Right atrium auricular region (tissue), 2 donors: ENCODE results near the gene AFMID. TPM values are rescaled to one million over a fixed set of nuclear protein-coding genes. Genes with fewer than 3 reads are reported as not detected.

Experiments used
- DNase-seq: peaks from one replicate; pipeline ENCODE4 v3.0.0-alpha.2; 2019; ENCODE audit warnings: low spot score
- H3K27ac ChIP-seq, 2 donors: fragments of 200-600 bp; sonication (generic); 1 replicate in 1 of 2; 2 replicates in 1 of 2; pipeline ENCODE4 v1.5.1; 2016 to 2019
- H3K27me3 ChIP-seq, 2 donors: fragments of 200-600 bp; sonication (generic); one replicate each; pipeline versions ENCODE4 v1.5.1 to v1.6.0; 2017 to 2019
- H3K36me3 ChIP-seq: fragments of 200-600 bp; sonication (generic); one replicate; pipeline ENCODE4 v1.5.1; 2016
- H3K4me1 ChIP-seq, 2 donors: fragments of 200-600 bp; sonication (generic); one replicate each; pipeline versions ENCODE4 v1.5.1 to v1.6.0; 2017 to 2019
- H3K4me3 ChIP-seq, 2 donors: fragments of 200-600 bp; sonication (generic); 1 replicate in 1 of 2; 2 replicates in 1 of 2; pipeline ENCODE4 v1.5.1; 2017 to 2019; ENCODE audit warnings: mild to moderate bottlenecking in 1 of 2, moderate library complexity in 1 of 2
- H3K9me3 ChIP-seq, 2 donors: fragments of 200-600 bp; sonication (generic); one replicate each; pipeline ENCODE4 v1.5.1; 2019
- total RNA-seq, 2 donors: library from RNA; depleted of rRNA; stranded (reverse); fragments of >200 nt; gene quantifications; one replicate each; pipeline ENCODE4 v1.1.0, GENCODE V29; 2016
- TF ChIP-seq, protein P1 (sequence below), 2 donors: fragments of 200-600 bp; sonication (generic); IDR thresholded peaks; one replicate each; pipeline ENCODE4 v1.5.1; 2019; ENCODE audit warnings: antibody characterized with exemption in 2 of 2

AFMID gene
- total RNA-seq, 2 donors from 2014 or later, result 28.6 to 35.3 TPM

- TF ChIP-seq, protein P1, sequence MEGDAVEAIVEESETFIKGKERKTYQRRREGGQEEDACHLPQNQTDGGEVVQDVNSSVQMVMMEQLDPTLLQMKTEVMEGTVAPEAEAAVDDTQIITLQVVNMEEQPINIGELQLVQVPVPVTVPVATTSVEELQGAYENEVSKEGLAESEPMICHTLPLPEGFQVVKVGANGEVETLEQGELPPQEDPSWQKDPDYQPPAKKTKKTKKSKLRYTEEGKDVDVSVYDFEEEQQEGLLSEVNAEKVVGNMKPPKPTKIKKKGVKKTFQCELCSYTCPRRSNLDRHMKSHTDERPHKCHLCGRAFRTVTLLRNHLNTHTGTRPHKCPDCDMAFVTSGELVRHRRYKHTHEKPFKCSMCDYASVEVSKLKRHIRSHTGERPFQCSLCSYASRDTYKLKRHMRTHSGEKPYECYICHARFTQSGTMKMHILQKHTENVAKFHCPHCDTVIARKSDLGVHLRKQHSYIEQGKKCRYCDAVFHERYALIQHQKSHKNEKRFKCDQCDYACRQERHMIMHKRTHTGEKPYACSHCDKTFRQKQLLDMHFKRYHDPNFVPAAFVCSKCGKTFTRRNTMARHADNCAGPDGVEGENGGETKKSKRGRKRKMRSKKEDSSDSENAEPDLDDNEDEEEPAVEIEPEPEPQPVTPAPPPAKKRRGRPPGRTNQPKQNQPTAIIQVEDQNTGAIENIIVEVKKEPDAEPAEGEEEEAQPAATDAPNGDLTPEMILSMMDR (IDR thresholded peaks at IDR 0.05), result no peak
- Histone ChIP-seq H3K27me3 (no peaks in the 10 kb centered on the region), H3K36me3 (no peaks in the 10 kb centered on the region), H3K27ac (no peak overlapping the region), H3K4me1 (no peaks in the 10 kb centered on the region), H3K9me3 (no peaks in the 10 kb centered on the region), H3K4me3 (no peak overlapping the region)
- no peak for DNase-seq
Measured at GRCh38 chr17:78241277-78242023, 54.3 kb downstream of the AFMID start.

DNA sequence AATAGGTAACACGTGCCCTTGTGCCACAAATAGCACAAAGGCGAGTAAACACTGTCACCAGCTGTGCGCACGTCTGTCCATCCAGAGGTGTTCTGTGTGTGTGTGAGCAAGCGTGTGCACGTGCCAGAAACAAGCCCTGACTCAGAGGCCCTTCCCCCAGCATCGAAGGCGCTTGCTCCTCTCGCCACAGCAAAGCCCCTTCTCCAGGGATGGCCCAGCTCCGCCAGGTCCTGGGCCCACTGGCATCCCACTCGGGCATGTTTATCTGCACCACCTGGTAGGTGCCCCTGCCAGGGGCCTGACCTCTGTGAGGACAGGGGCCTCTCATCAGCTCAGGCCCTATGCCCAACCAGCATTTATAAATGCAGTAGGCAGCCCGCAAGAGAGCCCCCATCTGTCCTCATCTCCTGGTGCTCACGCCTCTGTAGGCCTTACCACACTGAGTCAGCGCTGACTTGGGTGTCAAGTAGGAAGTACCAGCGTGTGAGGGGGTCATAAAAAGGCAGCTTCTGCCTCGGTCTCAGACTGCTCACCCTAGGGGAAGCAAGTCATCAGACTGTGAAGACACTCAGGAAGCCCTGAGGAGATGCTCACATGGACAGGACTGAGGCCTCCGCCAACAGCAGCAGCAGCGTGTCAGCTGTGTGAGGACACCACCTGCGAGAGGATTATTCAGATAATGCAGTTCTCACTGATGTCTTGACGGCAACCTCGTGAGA is 55.0 kb downstream of the AFMID start:
- H3K27me3 ChIP-seq, result no peaks in the 10 kb centered on the region
- H3K4me3 ChIP-seq, result no peak overlapping the region
- no peaks in the 10 kb centered on the region for H3K4me1 ChIP-seq
- DNase-seq, result no peak
- H3K36me3 ChIP-seq, result no peaks in the 10 kb centered on the region
- no peak overlapping the region for H3K27ac ChIP-seq
- TF ChIP-seq, protein P1 (IDR thresholded peaks at IDR 0.05), result no peak
- no peaks in the 10 kb centered on the region for H3K9me3 ChIP-seq

DNA sequence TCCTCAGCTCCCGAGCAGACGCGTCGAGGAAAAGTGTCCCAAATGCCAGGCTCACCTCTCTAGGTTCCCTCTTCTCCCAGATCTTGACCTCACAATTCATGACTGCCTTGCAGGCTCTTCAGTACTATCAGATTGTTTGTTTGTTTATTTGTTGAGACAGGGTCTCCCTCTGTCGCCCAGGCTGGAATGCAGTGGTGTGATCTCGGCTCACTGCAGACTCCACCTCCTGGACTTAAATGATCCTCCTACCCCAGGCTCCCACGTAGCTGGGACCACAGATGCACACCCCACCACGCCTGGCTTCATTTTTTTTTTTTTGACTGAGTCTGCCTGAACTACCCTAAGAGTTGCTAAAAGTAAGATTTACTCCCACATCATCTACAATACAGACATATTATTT is 60.1 kb downstream of the AFMID start:
- H3K27me3 ChIP-seq, result no peaks in the 10 kb centered on the region
- no peaks in the 10 kb centered on the region for H3K9me3 ChIP-seq
- H3K4me1 ChIP-seq, result peaks cover 0 to 11% of the 10 kb centered on the region in 2 donors
- H3K4me3 ChIP-seq, result no peak overlapping the region
- TF ChIP-seq, protein P1 (IDR thresholded peaks at IDR 0.05), result no peak
- no peak for DNase-seq
- H3K36me3 ChIP-seq, result no peaks in the 10 kb centered on the region
- H3K27ac ChIP-seq, result no peak overlapping the region

GRCh38 chr17:78248051-78248914 is 61.1 kb downstream of the AFMID start:
- peak overlapping the region; percentile 42 to 64 for H3K27ac ChIP-seq
- TF ChIP-seq, protein P1 (IDR thresholded peaks at IDR 0.05), result no peak
- H3K4me3 ChIP-seq, result no peak overlapping the region
- H3K27me3 ChIP-seq, result no peaks in the 10 kb centered on the region
- H3K9me3 ChIP-seq, result no peaks in the 10 kb centered on the region
- H3K36me3 ChIP-seq, result no peaks in the 10 kb centered on the region
- peaks cover 0 to 13% of the 10 kb centered on the region in 2 donors for H3K4me1 ChIP-seq
- no peak for DNase-seq

- DNase-seq, result no peak
- H3K27me3 ChIP-seq, result no peaks in the 10 kb centered on the region
- TF ChIP-seq, protein P1 (IDR thresholded peaks at IDR 0.05), result no peak
- H3K36me3 ChIP-seq, result no peaks in the 10 kb centered on the region
- peaks cover 0 to 21% of the 10 kb centered on the region in 2 donors for H3K4me1 ChIP-seq
- H3K9me3 ChIP-seq, result no peaks in the 10 kb centered on the region
- no peak overlapping the region for H3K4me3 ChIP-seq
- H3K27ac ChIP-seq, result peak overlapping the region in 1 of 2 donors; percentile 64
Measured at GRCh38 chr17:78249074-78249817, 62.1 kb downstream of the AFMID start.
